ENCODE results near the gene WDFY4. TPM values are rescaled to one million over a fixed set of nuclear protein-coding genes. Genes with fewer than 3 reads are reported as not detected.

WDFY4 gene
- total and polyA plus RNA-seq, 2 of the 13 experiments (the other 11 are each of a cell fraction or from before 2014, with no cell fraction given) = not detected

DNA sequence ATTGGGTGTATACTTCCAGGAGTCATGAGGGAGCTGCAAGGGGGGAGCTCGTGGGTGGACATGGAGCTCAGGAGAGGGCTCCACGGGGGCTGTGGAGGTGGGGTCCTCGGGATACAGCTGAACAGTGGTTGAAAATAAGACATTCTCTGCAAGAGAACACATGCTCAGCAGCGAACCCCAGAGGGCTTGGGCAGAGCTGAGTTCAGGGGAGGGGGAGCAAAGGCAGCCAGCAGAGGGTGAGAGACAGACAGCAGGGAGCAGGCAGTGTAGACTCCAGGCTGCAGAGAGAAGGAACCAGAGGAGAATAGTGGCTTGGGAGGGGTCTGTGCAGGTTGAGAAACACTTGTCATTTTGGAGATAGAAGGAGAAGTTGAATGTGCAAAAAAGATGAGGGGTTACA lies 327.9 kb downstream of the WDFY4 start:
- Histone ChIP-seq H3K36me3 (replicated peaks in 1 of 2; ENCODE audit: control insufficient read depth in 1 of 2, insufficient read depth in 2 of 2, low read length in 2 of 2) (no peaks in the 10 kb centered on the region), H3K9ac (ENCODE audit: insufficient read depth, low read depth, low read length) (no peak overlapping the region), H3K27ac (ENCODE audit: extremely low read length, insufficient read depth, low read length) (no peak overlapping the region), H3K9me3 (ENCODE audit: low read length) (no peaks in the 10 kb centered on the region), H3K4me2 (ENCODE audit: low read depth, low read length) (no peak overlapping the region), H3K4me1 (ENCODE audit: insufficient read depth, low read length) (no peaks in the 10 kb centered on the region), H3K79me2 (ENCODE audit: insufficient read depth, low read length) (no peaks in the 10 kb centered on the region), H3K4me3 (replicated peaks in 1 of 3; ENCODE audit: insufficient read depth in 1 of 3, low read depth in 2 of 3, low read length in 3 of 3) (no peak overlapping the region), H2AFZ (ENCODE audit: low read length) (no peak overlapping the region), H4K20me1 (ENCODE audit: insufficient read depth, low read length) (no peaks in the 10 kb centered on the region), H3K27me3 (ENCODE audit: control insufficient read depth in 1 of 2, insufficient read depth in 2 of 2, low read length in 2 of 2) (no peaks in the 10 kb centered on the region; a peak in 1 of 5 replicates)
- no TSS peak for BruUV-seq (replicated peaks)
- ATAC-seq = no peak
- no peak for FAIRE-seq
- in situ Hi-C loops (cut with HindIII; ENCODE audit: extremely low pct_ligation_motif_present, low pct_unique_long_range_greater_than_20kb) = no loop called here
- CTCF ChIA-PET (ENCODE audit: low intra/inter-chr PET ratio, low total read pairs) = no interaction called here
- TF ChIP-seq FOXO1 (CRISPR knock-in tag; IDR thresholded peaks at IDR 0.05) (no peak), ZBTB38 (CRISPR knock-in tag; IDR thresholded peaks at IDR 0.05) (no peak)
- TF ChIP-seq, protein P1, sequence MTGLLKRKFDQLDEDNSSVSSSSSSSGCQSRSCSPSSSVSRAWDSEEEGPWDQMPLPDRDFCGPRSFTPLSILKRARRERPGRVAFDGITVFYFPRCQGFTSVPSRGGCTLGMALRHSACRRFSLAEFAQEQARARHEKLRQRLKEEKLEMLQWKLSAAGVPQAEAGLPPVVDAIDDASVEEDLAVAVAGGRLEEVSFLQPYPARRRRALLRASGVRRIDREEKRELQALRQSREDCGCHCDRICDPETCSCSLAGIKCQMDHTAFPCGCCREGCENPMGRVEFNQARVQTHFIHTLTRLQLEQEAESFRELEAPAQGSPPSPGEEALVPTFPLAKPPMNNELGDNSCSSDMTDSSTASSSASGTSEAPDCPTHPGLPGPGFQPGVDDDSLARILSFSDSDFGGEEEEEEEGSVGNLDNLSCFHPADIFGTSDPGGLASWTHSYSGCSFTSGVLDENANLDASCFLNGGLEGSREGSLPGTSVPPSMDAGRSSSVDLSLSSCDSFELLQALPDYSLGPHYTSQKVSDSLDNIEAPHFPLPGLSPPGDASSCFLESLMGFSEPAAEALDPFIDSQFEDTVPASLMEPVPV (CRISPR knock-in tag; IDR thresholded peaks at IDR 0.05) = no peak
- 4% methylated on average over 4 of the region's 4 CpGs for WGBS (ENCODE audit: low lambda C conversion rate)
- no peak for DNase-seq (ENCODE audit: low spot score)
- POLR2A ChIA-PET = no interaction called here
- intact Hi-C loops (cut with micrococcal nuclease; ENCODE audit: unreplicated experiment) = no loop called here

DNA sequence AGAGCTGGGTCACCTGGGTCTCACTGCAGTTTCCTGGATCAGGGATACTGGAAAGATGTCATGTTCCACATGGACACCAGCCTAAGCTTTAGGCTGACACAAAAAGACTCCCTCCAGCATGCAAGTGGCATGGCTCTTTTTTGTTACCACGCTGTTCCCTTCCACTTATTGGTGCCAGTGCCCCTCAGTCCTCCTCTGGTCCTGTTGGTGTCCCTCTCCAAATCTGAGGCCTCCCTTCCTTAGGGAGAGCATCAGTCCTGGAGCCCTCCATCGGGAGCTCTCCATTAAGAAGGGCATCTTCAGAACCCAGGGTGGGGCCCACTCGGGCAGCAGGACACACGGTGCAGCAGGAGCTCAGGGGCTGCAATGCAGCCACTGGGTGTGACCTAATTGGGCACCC lies 331.0 kb downstream of the WDFY4 start:
- no peaks in the 10 kb centered on the region for H3K36me3 ChIP-seq (replicated peaks in 1 of 2; ENCODE audit: control insufficient read depth in 1 of 2, insufficient read depth in 2 of 2, low read length in 2 of 2)
- BruUV-seq (replicated peaks) = no TSS peak
- in situ Hi-C loops (cut with HindIII; ENCODE audit: extremely low pct_ligation_motif_present, low pct_unique_long_range_greater_than_20kb) = no loop called here
- no peaks in the 10 kb centered on the region for H3K4me1 ChIP-seq (ENCODE audit: insufficient read depth, low read length)
- H3K4me2 ChIP-seq (ENCODE audit: low read depth, low read length) = no peak overlapping the region
- ATAC-seq (no peak), FAIRE-seq (no peak), DNase-seq (ENCODE audit: low spot score) (no peak)
- H3K9ac ChIP-seq (ENCODE audit: insufficient read depth, low read depth, low read length) = no peak overlapping the region
- CTCF ChIA-PET (ENCODE audit: low intra/inter-chr PET ratio, low total read pairs) = no interaction called here
- no peaks in the 10 kb centered on the region for H4K20me1 ChIP-seq (ENCODE audit: insufficient read depth, low read length)
- intact Hi-C loops (cut with micrococcal nuclease; ENCODE audit: unreplicated experiment) = no loop called here
- TF ChIP-seq ATF7-NPFF (CRISPR knock-in tag; IDR thresholded peaks at IDR 0.05; ENCODE audit: low read depth) (no peak), SIN3B (IDR thresholded peaks at IDR 0.05; ENCODE audit: low read length) (no peak), XRCC5 (optimal IDR thresholded peaks at IDR 0.05; ENCODE audit: low read length) (no peak), ZNF773 (CRISPR knock-in tag; IDR thresholded peaks at IDR 0.05; ENCODE audit: borderline replicate concordance) (no peak), ZNF776 (CRISPR knock-in tag; IDR thresholded peaks at IDR 0.05) (no peak), GATA4 (IDR thresholded peaks at IDR 0.05; ENCODE audit: borderline replicate concordance, low read depth) (no peak), FOXK1 (CRISPR knock-in tag; IDR thresholded peaks at IDR 0.05; ENCODE audit: borderline replicate concordance, low read depth) (no peak)
- TF ChIP-seq, protein P2, sequence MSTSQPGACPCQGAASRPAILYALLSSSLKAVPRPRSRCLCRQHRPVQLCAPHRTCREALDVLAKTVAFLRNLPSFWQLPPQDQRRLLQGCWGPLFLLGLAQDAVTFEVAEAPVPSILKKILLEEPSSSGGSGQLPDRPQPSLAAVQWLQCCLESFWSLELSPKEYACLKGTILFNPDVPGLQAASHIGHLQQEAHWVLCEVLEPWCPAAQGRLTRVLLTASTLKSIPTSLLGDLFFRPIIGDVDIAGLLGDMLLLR (CRISPR knock-in tag; IDR thresholded peaks at IDR 0.05) = no peak
- no peaks in the 10 kb centered on the region for H3K79me2 ChIP-seq (ENCODE audit: insufficient read depth, low read length)
- no peak overlapping the region for H2AFZ ChIP-seq (ENCODE audit: low read length)
- POLR2A ChIA-PET = no interaction called here
- no peaks in the 10 kb centered on the region; a peak in 1 of 5 replicates for H3K27me3 ChIP-seq (ENCODE audit: control insufficient read depth in 1 of 2, insufficient read depth in 2 of 2, low read length in 2 of 2)
- WGBS (ENCODE audit: low lambda C conversion rate) = 0% methylated on average over 3 of the region's 4 CpGs
- no peak overlapping the region for H3K4me3 ChIP-seq (replicated peaks in 1 of 3; ENCODE audit: insufficient read depth in 1 of 3, low read depth in 2 of 3, low read length in 3 of 3)
- no peak overlapping the region for H3K27ac ChIP-seq (ENCODE audit: extremely low read length, insufficient read depth, low read length)
- no peaks in the 10 kb centered on the region for H3K9me3 ChIP-seq (ENCODE audit: low read length)

Data from HepG2 (cell line).